ENCODE data around the gene DNAI1.

DNA sequence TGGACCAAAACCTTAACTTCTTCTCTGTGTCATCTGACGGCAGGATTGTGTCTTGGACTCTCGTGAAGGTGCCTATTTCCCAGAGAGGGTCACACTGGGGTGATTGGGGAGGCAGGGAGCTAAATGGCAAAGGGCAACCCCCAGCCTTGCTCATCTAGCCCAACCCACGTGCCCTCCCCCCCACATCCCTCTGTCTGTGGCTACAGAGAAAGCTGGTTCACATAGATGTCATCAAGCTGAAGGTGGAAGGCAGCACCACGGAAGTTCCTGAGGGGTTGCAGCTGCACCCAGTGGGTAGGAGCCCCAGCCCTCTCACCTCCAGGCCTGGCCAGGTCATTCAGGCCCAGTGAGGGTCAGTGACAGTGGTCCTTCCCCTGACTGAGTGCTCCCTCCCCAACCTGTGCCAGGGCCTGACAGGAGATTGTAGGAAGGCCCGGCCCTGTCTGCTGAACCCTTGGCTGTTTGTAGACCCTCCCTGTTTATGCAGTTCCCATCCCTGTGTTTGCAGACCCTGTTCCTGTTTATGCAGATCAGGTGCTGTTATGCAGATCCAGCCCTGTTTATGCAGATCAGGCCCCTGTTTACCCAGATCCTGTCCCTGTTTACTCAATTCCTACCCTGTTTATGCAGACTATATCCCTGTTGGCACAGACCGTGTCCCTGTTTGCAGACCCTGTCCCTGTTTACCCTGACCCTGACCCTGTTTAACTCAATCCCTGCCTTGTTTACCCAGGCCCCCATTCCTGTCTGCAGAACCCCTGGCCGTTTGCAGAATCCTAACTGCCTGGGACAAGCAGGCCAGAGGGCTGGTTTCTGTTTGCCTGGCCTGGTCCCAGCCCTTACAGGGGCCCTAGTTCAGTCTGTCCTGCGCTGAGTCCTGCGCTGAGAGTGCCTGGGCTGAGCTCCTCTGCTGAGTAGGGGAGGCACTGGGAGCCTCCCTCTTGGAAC, 53.8 kb downstream of the DNAI1 start:
- TF ChIP-seq, protein P1, sequence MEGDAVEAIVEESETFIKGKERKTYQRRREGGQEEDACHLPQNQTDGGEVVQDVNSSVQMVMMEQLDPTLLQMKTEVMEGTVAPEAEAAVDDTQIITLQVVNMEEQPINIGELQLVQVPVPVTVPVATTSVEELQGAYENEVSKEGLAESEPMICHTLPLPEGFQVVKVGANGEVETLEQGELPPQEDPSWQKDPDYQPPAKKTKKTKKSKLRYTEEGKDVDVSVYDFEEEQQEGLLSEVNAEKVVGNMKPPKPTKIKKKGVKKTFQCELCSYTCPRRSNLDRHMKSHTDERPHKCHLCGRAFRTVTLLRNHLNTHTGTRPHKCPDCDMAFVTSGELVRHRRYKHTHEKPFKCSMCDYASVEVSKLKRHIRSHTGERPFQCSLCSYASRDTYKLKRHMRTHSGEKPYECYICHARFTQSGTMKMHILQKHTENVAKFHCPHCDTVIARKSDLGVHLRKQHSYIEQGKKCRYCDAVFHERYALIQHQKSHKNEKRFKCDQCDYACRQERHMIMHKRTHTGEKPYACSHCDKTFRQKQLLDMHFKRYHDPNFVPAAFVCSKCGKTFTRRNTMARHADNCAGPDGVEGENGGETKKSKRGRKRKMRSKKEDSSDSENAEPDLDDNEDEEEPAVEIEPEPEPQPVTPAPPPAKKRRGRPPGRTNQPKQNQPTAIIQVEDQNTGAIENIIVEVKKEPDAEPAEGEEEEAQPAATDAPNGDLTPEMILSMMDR (IDR thresholded peaks at IDR 0.05) = no peak
- TF ChIP-seq POLR2A (IDR thresholded peaks at IDR 0.05) (no peak), EP300 (IDR thresholded peaks at IDR 0.05) (no peak)

Data from tibial nerve (tissue), 4 donors.